GM12873 (cell line): ENCODE results near the gene ESRRB.

Experiments used
- CTCF ChIP-seq: IDR thresholded peaks from 2 replicates; pipeline ENCODE4 v1.5.1; 2012; ENCODE audit warnings: low read depth, mild to moderate bottlenecking, moderate library complexity, low read length, control low read depth; ENCODE audit not compliant: insufficient read depth; ENCODE audit errors: missing control alignments

The ESRRB gene

GRCh38 chr14:76380991-76381390, 5.1 kb downstream of the ESRRB start:
- no peak for TF ChIP-seq CTCF

DNA sequence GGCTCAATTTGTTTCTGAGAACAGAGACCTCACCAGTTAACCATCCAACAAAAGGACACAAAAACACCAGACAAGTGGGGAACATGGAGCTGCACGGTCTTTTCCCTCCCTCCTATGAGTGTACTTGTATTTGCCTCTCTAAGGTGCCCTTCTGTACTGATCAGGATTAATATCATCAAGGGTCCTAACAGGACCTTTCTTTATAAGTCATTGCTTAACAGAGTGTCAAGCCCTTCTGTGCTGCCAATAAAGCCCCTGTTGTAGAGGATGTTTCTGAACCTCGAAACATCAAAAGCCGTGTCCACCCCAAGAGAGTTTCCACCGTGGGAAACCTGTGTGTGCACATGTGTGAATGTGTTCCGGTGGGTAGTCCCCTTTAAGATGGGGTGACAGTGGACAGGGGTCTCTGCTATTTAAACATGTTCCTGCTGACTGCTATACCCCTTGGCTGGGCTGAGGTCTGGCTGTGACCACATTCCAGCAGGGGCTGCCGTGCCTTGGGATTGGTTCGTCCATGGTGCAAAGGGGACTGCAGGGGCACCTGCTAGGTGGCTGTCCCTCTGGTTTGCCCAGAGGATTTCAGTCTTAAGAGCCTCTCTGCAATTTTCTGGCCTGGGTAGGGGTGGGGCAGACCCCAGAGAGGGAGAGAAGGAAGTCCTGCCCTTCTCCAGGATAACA, 6.0 kb downstream of the ESRRB start:
- no peak for TF ChIP-seq CTCF

DNA sequence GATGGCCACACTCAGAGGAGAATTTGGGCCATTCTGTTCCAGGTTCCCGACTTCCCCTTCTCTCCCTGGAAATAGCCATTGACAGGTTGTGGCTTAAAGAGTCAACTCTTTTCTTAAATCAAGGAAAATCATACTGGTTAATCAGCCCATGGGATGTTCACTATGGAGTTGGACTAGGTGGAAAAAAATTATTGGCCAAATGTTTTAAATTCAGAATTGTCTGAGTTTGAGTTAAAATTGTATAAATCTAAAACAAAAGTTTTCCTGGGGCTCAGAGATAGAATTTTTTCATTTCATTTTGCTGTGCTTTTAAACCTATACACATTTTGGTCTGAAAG, 6.5 kb downstream of the ESRRB start:
- TF ChIP-seq CTCF, result no peak

- no peak for TF ChIP-seq CTCF
Observed at GRCh38 chr14:76385435-76385834, 9.5 kb downstream of the ESRRB start.

GRCh38 chr14:76386944-76387782, 11.2 kb downstream of the ESRRB start:
- TF ChIP-seq CTCF, result peak; percentile 99

GRCh38 chr14:76389841-76390240, 13.9 kb downstream of the ESRRB start:
- no peak for TF ChIP-seq CTCF

DNA sequence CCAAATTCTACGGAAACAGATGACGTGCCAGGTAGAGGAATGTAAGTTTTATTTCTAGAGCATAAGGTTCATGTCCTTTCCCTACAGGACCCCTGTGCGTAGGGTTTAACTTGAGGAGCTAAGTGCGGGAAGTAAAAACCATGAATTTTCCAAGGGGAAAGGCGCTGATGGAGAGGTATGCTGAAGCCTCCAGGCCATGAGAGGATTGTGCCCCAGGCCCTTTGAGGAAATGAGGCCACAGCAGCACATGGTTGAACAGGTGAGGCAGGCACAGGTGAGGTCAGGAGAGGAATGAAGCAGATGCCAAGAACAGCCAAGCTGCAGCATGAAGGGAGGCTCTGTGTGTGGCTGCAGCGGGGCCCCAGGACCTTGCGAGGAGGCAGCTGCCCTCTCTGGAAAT, 14.7 kb downstream of the ESRRB start:
- no peak for TF ChIP-seq CTCF
